Left lung (tissue), 10 donors: ENCODE measurements around the gene ERAP2. TPM values are rescaled to one million over a fixed set of nuclear protein-coding genes. Genes with fewer than 3 reads are reported as not detected.

Experiments used
- ATAC-seq: fragments of 200-7000 bp; cut with Tn5 transposase; one replicate; pipeline ENCODE4 v1.9.1; 2020; ENCODE audit warnings: moderate library complexity
- DNase-seq, 4 donors: peaks; one replicate each; pipeline ENCODE4 v3.0.0-alpha.2; 2013 to 2020
- H3K27ac ChIP-seq, 2 donors: fragments of 200-600 bp; sonication (generic) in 1 of 2; one replicate each; pipeline versions ENCODE4 v1.5.0 to v1.8.0; 2020 to 2021
- H3K27me3 ChIP-seq, 2 donors: fragments of 200-600 bp; sonication (generic) in 1 of 2; one replicate each; pipeline versions ENCODE4 v1.5.0 to v1.8.0; 2020 to 2021
- H3K36me3 ChIP-seq, 2 donors: fragments of 200-600 bp; sonication (generic) in 1 of 2; one replicate each; pipeline versions ENCODE4 v1.5.0 to v1.8.0; 2020 to 2021
- H3K4me1 ChIP-seq, 2 donors: fragments of 200-600 bp; one replicate each; pipeline ENCODE4 v1.8.0; 2021
- H3K4me3 ChIP-seq, 2 donors: fragments of 200-600 bp; sonication (generic) in 1 of 2; one replicate each; pipeline versions ENCODE4 v1.5.0 to v1.8.0; 2020 to 2021; ENCODE audit warnings: mild to moderate bottlenecking in 1 of 2
- H3K9me3 ChIP-seq, 2 donors: fragments of 200-600 bp; sonication (generic) in 1 of 2; one replicate each; pipeline versions ENCODE4 v1.5.0 to v1.8.0; 2020 to 2021
- intact Hi-C, 2 donors: fragments of 100-400 bp; cut with DNase I; formaldehyde crosslinking; loops; one replicate each; pipeline versions ENCODE4 v1.11.2 to v1.14.2; 2022
- polyA plus RNA-seq, 6 donors: library from polyadenylated mRNA; unstranded; fragments of 120-200 nt; gene quantifications; one replicate each; pipeline ENCODE4 v1.2.1, GENCODE V29; 2013; ENCODE audit not compliant: insufficient read length in 6 of 6
- total RNA-seq, 2 donors: library from RNA; stranded (reverse); fragmentation: NEBNext Ultra II Directional; extraction: Animal tissue kit (Norgen Biotek cat#: 25700); gene quantifications; one replicate each; pipeline ENCODE4 v1.2.1, GENCODE V29; 2021
- TF ChIP-seq, protein P1 (sequence below), 2 donors: fragments of 200-600 bp; sonication (generic) in 1 of 2; IDR thresholded peaks; one replicate each; pipeline versions ENCODE4 v1.5.0 to v1.8.0; 2021; ENCODE audit warnings: antibody characterized with exemption in 2 of 2
- donor health status: DM: no; HTN: yes; CAD: no.
- donor health status: DM: no; HTN: no; CAD: no.

ERAP2 gene
- total and polyA plus RNA-seq, 8 donors = 17.0 to 40.6 (median 28.1) TPM

DNA sequence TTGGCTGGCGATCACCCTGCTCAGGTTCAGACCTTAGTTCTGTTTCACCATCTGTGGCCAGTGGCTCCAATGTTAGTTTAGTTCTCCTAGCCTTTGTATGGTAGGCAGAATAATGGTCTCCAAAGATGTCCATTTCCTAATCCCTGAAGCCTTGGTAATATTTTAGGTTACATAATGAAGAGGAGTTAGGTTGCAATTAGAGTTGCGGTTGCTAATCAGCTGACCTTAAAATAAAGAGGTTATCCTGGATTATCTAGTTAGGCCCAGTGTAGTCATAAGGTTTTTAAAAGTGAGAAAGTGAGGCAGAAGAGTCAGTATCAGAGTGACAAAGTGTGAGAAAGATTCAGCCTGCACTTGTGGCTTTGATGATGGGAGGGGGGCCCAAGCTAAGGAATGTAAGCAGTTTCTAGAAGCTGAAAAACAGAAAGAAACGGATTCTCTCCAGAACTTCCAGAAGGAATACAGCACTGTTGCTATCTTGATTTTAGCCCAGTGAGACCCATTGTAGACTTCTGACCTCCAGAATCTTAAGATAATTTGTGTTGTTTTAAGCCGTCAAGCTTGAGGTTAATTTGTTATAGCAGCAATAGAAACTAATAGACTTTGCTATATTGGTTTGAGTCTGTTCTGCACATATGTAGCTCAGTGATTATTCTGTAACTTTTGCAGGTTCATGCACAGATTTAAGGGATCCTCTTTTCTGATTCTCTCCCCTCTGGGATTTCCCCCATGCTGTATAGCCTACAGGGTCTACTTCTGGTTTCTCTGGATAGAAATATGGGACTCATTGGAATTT lies 81.2 kb downstream of the ERAP2 start:
- Histone ChIP-seq H3K27ac (peak overlapping the region in 1 of 2 donors; percentile 69), H3K9me3 (no peaks in the 10 kb centered on the region), H3K27me3 (no peaks in the 10 kb centered on the region), H3K4me1 (peaks cover 0 to 53% of the 10 kb centered on the region in 2 donors), H3K4me3 (no peak overlapping the region), H3K36me3 (no peaks in the 10 kb centered on the region)
- no peak for ATAC-seq
- DNase-seq = no peak
- TF ChIP-seq, protein P1, sequence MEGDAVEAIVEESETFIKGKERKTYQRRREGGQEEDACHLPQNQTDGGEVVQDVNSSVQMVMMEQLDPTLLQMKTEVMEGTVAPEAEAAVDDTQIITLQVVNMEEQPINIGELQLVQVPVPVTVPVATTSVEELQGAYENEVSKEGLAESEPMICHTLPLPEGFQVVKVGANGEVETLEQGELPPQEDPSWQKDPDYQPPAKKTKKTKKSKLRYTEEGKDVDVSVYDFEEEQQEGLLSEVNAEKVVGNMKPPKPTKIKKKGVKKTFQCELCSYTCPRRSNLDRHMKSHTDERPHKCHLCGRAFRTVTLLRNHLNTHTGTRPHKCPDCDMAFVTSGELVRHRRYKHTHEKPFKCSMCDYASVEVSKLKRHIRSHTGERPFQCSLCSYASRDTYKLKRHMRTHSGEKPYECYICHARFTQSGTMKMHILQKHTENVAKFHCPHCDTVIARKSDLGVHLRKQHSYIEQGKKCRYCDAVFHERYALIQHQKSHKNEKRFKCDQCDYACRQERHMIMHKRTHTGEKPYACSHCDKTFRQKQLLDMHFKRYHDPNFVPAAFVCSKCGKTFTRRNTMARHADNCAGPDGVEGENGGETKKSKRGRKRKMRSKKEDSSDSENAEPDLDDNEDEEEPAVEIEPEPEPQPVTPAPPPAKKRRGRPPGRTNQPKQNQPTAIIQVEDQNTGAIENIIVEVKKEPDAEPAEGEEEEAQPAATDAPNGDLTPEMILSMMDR (IDR thresholded peaks at IDR 0.05) = no peak
- intact Hi-C loops = no loop called here

DNA sequence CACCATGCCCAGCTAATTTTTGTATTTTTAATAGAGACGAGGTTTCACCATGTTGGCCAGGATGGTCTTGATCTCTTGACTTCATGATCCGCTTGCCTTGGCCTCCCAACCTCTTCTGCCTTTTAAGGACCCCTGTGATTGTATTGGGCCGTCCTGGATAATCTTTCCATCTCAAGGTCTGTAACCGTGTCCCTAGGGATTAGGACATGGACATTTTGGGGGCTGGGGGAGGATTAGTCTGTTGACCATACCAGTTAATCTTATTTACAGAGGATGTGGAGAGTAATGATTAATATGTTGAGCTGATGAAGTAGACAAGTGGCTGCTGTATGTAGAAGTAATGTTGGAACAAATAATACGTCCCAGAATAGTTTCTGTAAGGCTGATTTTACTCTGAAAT lies 82.7 kb downstream of the ERAP2 start:
- H3K4me1 ChIP-seq = peaks cover 0 to 68% of the 10 kb centered on the region in 2 donors
- no peaks in the 10 kb centered on the region for H3K36me3 ChIP-seq
- DNase-seq (no peak), ATAC-seq (no peak)
- intact Hi-C loops = no loop called here
- H3K9me3 ChIP-seq = no peaks in the 10 kb centered on the region
- TF ChIP-seq, protein P1 (IDR thresholded peaks at IDR 0.05) = no peak
- peak overlapping the region in 1 of 2 donors; percentile 69 for H3K27ac ChIP-seq
- H3K27me3 ChIP-seq = no peaks in the 10 kb centered on the region
- H3K4me3 ChIP-seq = no peak overlapping the region

DNA sequence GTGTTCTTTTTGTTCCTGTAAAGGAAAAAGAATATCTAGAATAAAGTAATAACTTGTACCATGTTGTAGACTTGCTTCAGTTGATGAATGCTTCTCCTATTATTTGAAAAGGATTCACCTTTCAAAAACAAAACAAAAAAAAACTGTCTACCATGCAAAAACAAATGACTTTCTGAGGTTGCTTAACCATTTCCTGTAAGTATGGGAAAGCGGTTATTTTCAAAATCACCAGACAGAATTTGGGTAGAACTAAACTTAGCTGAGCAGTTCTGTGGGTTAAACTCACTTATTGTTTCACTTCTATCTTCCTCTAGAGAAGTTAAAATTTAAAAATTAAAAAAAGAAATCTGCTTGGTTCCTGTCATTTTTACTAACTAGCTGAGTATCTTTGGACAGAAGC lies 84.8 kb downstream of the ERAP2 start:
- H3K36me3 ChIP-seq = no peaks in the 10 kb centered on the region
- peaks cover 0 to 71% of the 10 kb centered on the region in 2 donors for H3K4me1 ChIP-seq
- H3K27ac ChIP-seq = peak overlapping the region in 1 of 2 donors; percentile 52
- no peak overlapping the region for H3K4me3 ChIP-seq
- intact Hi-C loops = no loop called here
- H3K27me3 ChIP-seq = no peaks in the 10 kb centered on the region
- TF ChIP-seq, protein P1 (IDR thresholded peaks at IDR 0.05) = no peak
- DNase-seq (no peak), ATAC-seq (no peak)
- H3K9me3 ChIP-seq = no peaks in the 10 kb centered on the region

DNA sequence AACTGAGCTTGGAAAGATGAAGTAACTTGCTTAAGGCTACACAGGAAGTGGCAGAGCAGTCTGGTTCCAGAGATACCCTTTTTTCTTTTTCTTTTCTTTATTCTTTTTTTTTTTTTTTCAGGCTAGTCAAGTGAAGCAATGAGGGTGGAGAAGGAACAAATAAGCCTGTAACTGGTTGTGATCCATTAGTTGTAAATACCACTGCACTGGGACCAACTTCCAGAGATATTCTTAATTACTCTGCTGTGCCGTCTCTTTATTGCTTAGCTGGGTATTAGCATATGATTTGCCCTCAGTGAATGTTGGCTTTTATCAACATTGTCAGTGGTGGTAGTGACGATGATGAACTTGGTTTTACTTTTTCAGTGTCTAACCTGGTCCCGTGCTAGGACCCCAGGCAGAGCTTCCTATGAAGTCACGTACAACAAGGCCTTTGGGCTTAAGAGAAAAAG lies 86.3 kb downstream of the ERAP2 start:
- ATAC-seq (no peak), DNase-seq (no peak)
- Histone ChIP-seq H3K4me1 (peaks cover 0 to 63% of the 10 kb centered on the region in 2 donors), H3K27me3 (no peaks in the 10 kb centered on the region), H3K27ac (peak overlapping the region; percentile 8 to 52), H3K36me3 (no peaks in the 10 kb centered on the region), H3K4me3 (no peak overlapping the region), H3K9me3 (no peaks in the 10 kb centered on the region)
- intact Hi-C loops = no loop called here
- TF ChIP-seq, protein P1 (IDR thresholded peaks at IDR 0.05) = no peak

DNA sequence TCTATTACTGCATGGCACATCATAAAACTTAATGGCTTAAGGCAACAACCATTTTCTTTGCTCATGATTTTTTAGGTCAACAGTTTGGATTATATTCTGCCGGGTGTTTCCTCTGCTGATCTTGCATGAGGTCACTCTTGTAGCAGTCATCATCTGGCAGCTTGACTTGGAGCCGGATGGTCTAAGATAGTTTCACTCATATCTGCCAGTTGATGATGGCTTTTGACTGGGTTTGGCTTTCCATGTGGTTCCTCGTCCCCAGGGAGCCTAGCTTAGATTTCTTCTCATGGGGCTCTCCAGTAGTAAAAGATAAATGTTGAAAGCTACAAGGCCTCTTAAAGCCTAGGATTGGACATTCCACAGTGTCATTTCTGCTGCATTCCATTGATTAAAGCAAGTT lies 87.0 kb downstream of the ERAP2 start:
- H3K9me3 ChIP-seq = no peaks in the 10 kb centered on the region
- no peaks in the 10 kb centered on the region for H3K36me3 ChIP-seq
- H3K4me1 ChIP-seq = peaks cover 5 to 63% of the 10 kb centered on the region in 2 donors
- H3K4me3 ChIP-seq = no peak overlapping the region
- H3K27me3 ChIP-seq = no peaks in the 10 kb centered on the region
- H3K27ac ChIP-seq = peak overlapping the region; percentile 16 to 52
- intact Hi-C loops = no loop called here
- ATAC-seq (peak; percentile 46), DNase-seq (peak in 2 of 4 donors; percentile 26 to 43)
- TF ChIP-seq, protein P1 (IDR thresholded peaks at IDR 0.05) = no peak
